HG02763 (cell line): ENCODE data around the gene TRAM2.
"Not testable (repeated sequence)": the region's sequence is repeated elsewhere in the genome, so short reads cannot be mapped to it uniquely, and the experiment has no call there.

Experiments
- ATAC-seq: cut with Tn5 transposase; IDR thresholded peaks from one replicate; pipeline ENCODE4 v1.9.1; 2021; ENCODE audit warnings: mild to moderate bottlenecking, moderate library complexity; ENCODE audit not compliant: unreplicated experiment

The TRAM2 gene

GRCh38 chr6:52497652-52498408, 79.0 kb downstream of the TRAM2 start:
- ATAC-seq: peak; percentile 78

- ATAC-seq: no peak
Observed at GRCh38 chr6:52496631-52497030, 80.2 kb downstream of the TRAM2 start.

GRCh38 chr6:52495922-52496321, 80.9 kb downstream of the TRAM2 start:
- ATAC-seq: no peak

- no peak for ATAC-seq
Observed at GRCh38 chr6:52494298-52495072, 82.4 kb downstream of the TRAM2 start.

- no peak for ATAC-seq
Observed at GRCh38 chr6:52493669-52494068, 83.2 kb downstream of the TRAM2 start.

- ATAC-seq: peak; percentile 61
Observed at GRCh38 chr6:52491203-52492069, 85.4 kb downstream of the TRAM2 start.

- ATAC-seq: no peak
Observed at GRCh38 chr6:52489881-52490280, 87.0 kb downstream of the TRAM2 start.

GRCh38 chr6:52483671-52484003, 93.2 kb downstream of the TRAM2 start:
- no peak for ATAC-seq

GRCh38 chr6:52482903-52483670, 93.8 kb downstream of the TRAM2 start:
- ATAC-seq: no peak

- ATAC-seq: no peak
Observed at GRCh38 chr6:52475307-52475706, 101.6 kb downstream of the TRAM2 start.

GRCh38 chr6:52474173-52474572, 102.7 kb downstream of the TRAM2 start:
- ATAC-seq: no peak

- not testable (repeated sequence) for ATAC-seq
Observed at GRCh38 chr6:52461194-52461593, 115.7 kb downstream of the TRAM2 start.

- no peak for ATAC-seq
Observed at GRCh38 chr6:52457096-52457495, 119.8 kb downstream of the TRAM2 start.

- ATAC-seq: no peak
Observed at GRCh38 chr6:52454556-52454955, 122.3 kb downstream of the TRAM2 start.
